Measurements from ENCODE around the gene B4GALNT3. TPM values are rescaled to one million over a fixed set of nuclear protein-coding genes. Genes with fewer than 3 reads are reported as not detected.

B4GALNT3 gene
- total RNA-seq, 1 experiment from 2014 or later = 2.3 TPM

DNA sequence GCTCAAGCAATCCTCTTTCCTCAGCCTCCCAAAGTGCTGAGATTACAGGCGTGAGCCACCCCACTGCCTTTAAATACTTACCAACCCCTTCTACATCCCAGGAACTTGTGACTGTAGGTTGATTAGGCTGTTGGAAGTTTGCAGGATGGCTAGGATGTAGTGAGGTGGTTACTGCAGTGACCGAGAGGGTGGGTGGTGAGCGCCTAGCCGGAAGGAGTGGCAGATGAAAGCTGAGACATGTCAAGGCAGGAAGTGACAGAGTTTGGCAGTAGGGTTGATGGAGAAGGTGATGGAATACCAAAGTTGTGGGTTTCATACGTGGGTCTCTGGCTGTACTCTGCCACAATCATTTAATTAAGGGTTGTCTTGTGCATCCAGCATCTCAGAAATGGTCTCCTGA lies 13.5 kb downstream of the B4GALNT3 start:
- POLR2A ChIA-PET = no interaction called here
- no TSS peak for BruUV-seq (replicated peaks)
- Histone ChIP-seq H3K36me3 (ENCODE audit: control insufficient read depth, insufficient read depth, low read length) (no peaks in the 10 kb centered on the region), H3K4me1 (ENCODE audit: control insufficient read depth, insufficient read depth, low read length) (peaks cover 2% of the 10 kb centered on the region; the same call in 1 of the 2 replicates), H3K27ac (ENCODE audit: low read length) (no peak overlapping the region), H3K4me3 (ENCODE audit: low read depth in 2 of 2, low read length in 2 of 2) (no peak overlapping the region), H3K27me3 (ENCODE audit: control insufficient read depth, insufficient read depth, low read length) (no peaks in the 10 kb centered on the region), H3K9me3 (ENCODE audit: control insufficient read depth, insufficient read depth, low read depth, low read length) (no peaks in the 10 kb centered on the region)
- ATAC-seq (no peak), DNase-seq (ENCODE audit: low read depth, low spot score) (no peak)
- intact Hi-C loops (cut with micrococcal nuclease; ENCODE audit: unreplicated experiment) (no loop called here), in situ Hi-C loops (cut with HindIII; ENCODE audit: low pct_unique_long_range_greater_than_20kb, low sequenced_read_pairs) (no loop called here)
- CTCF ChIA-PET = no interaction called here
- TF ChIP-seq POLR2AphosphoS5 (IDR thresholded peaks at IDR 0.05; ENCODE audit: low read depth, low read length) = no peak

GRCh38 chr12:473863-474577 lies 14.3 kb downstream of the B4GALNT3 start:
- BruUV-seq (replicated peaks) = no TSS peak
- DNase-seq (ENCODE audit: low read depth, low spot score) (no peak), ATAC-seq (no peak)
- H3K4me1 ChIP-seq (ENCODE audit: control insufficient read depth, insufficient read depth, low read length) = peaks cover 2% of the 10 kb centered on the region; the same call in 1 of the 2 replicates
- H3K36me3 ChIP-seq (ENCODE audit: control insufficient read depth, insufficient read depth, low read length) = no peaks in the 10 kb centered on the region
- in situ Hi-C loops (cut with HindIII; ENCODE audit: low pct_unique_long_range_greater_than_20kb, low sequenced_read_pairs) = no loop called here
- CTCF ChIA-PET = no interaction called here
- POLR2A ChIA-PET = no interaction called here
- intact Hi-C loops (cut with micrococcal nuclease; ENCODE audit: unreplicated experiment) = no loop called here
- no peak overlapping the region for H3K27ac ChIP-seq (ENCODE audit: low read length)
- no peaks in the 10 kb centered on the region for H3K27me3 ChIP-seq (ENCODE audit: control insufficient read depth, insufficient read depth, low read length)
- TF ChIP-seq, protein P1, sequence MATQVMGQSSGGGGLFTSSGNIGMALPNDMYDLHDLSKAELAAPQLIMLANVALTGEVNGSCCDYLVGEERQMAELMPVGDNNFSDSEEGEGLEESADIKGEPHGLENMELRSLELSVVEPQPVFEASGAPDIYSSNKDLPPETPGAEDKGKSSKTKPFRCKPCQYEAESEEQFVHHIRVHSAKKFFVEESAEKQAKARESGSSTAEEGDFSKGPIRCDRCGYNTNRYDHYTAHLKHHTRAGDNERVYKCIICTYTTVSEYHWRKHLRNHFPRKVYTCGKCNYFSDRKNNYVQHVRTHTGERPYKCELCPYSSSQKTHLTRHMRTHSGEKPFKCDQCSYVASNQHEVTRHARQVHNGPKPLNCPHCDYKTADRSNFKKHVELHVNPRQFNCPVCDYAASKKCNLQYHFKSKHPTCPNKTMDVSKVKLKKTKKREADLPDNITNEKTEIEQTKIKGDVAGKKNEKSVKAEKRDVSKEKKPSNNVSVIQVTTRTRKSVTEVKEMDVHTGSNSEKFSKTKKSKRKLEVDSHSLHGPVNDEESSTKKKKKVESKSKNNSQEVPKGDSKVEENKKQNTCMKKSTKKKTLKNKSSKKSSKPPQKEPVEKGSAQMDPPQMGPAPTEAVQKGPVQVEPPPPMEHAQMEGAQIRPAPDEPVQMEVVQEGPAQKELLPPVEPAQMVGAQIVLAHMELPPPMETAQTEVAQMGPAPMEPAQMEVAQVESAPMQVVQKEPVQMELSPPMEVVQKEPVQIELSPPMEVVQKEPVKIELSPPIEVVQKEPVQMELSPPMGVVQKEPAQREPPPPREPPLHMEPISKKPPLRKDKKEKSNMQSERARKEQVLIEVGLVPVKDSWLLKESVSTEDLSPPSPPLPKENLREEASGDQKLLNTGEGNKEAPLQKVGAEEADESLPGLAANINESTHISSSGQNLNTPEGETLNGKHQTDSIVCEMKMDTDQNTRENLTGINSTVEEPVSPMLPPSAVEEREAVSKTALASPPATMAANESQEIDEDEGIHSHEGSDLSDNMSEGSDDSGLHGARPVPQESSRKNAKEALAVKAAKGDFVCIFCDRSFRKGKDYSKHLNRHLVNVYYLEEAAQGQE (IDR thresholded peaks at IDR 0.05; ENCODE audit: insufficient read depth in 1 of 2, low read depth in 2 of 2, low read length in 1 of 2) = no peak
- TF ChIP-seq POLR2AphosphoS5 (IDR thresholded peaks at IDR 0.05; ENCODE audit: low read depth, low read length) (no peak), TCF7L2 (IDR thresholded peaks at IDR 0.05; ENCODE audit: low read depth, low read length) (no peak), SIN3A (IDR thresholded peaks at IDR 0.05; ENCODE audit: borderline replicate concordance, insufficient read depth, low read depth, low read length) (no peak)
- TF ChIP-seq, protein P2, sequence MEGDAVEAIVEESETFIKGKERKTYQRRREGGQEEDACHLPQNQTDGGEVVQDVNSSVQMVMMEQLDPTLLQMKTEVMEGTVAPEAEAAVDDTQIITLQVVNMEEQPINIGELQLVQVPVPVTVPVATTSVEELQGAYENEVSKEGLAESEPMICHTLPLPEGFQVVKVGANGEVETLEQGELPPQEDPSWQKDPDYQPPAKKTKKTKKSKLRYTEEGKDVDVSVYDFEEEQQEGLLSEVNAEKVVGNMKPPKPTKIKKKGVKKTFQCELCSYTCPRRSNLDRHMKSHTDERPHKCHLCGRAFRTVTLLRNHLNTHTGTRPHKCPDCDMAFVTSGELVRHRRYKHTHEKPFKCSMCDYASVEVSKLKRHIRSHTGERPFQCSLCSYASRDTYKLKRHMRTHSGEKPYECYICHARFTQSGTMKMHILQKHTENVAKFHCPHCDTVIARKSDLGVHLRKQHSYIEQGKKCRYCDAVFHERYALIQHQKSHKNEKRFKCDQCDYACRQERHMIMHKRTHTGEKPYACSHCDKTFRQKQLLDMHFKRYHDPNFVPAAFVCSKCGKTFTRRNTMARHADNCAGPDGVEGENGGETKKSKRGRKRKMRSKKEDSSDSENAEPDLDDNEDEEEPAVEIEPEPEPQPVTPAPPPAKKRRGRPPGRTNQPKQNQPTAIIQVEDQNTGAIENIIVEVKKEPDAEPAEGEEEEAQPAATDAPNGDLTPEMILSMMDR (IDR thresholded peaks at IDR 0.05) = no peak
- H3K9me3 ChIP-seq (ENCODE audit: control insufficient read depth, insufficient read depth, low read depth, low read length) = no peaks in the 10 kb centered on the region
- H3K4me3 ChIP-seq (ENCODE audit: low read depth in 2 of 2, low read length in 2 of 2) = no peak overlapping the region

GRCh38 chr12:475286-475685 lies 15.5 kb downstream of the B4GALNT3 start:
- in situ Hi-C loops (cut with HindIII; ENCODE audit: low pct_unique_long_range_greater_than_20kb, low sequenced_read_pairs) = no loop called here
- intact Hi-C loops (cut with micrococcal nuclease; ENCODE audit: unreplicated experiment) = no loop called here
- Histone ChIP-seq H3K4me3 (ENCODE audit: low read depth in 2 of 2, low read length in 2 of 2) (no peak overlapping the region), H3K4me1 (ENCODE audit: control insufficient read depth, insufficient read depth, low read length) (no peaks in the 10 kb centered on the region), H3K27ac (ENCODE audit: low read length) (no peak overlapping the region), H3K27me3 (ENCODE audit: control insufficient read depth, insufficient read depth, low read length) (no peaks in the 10 kb centered on the region), H3K36me3 (ENCODE audit: control insufficient read depth, insufficient read depth, low read length) (no peaks in the 10 kb centered on the region), H3K9me3 (ENCODE audit: control insufficient read depth, insufficient read depth, low read depth, low read length) (no peaks in the 10 kb centered on the region)
- no TSS peak for BruUV-seq (replicated peaks)
- ATAC-seq (no peak), DNase-seq (ENCODE audit: low read depth, low spot score) (no peak)
- POLR2A ChIA-PET = interaction anchor here (0.6 to 0.7 kb wide), 2 partner anchors 17 to 63 kb away, joined by 5 to 8 read pairs; no protein-coding TSS in a partner anchor
- CTCF ChIA-PET = no interaction called here
- no peak for TF ChIP-seq TCF7L2 (IDR thresholded peaks at IDR 0.05; ENCODE audit: low read depth, low read length)
- TF ChIP-seq, protein P1 (IDR thresholded peaks at IDR 0.05; ENCODE audit: insufficient read depth in 1 of 2, low read depth in 2 of 2, low read length in 1 of 2) = no peak
- TF ChIP-seq SIN3A (IDR thresholded peaks at IDR 0.05; ENCODE audit: borderline replicate concordance, insufficient read depth, low read depth, low read length) = no peak
- no peak for TF ChIP-seq POLR2AphosphoS5 (IDR thresholded peaks at IDR 0.05; ENCODE audit: low read depth, low read length)
- TF ChIP-seq, protein P2 (IDR thresholded peaks at IDR 0.05) = no peak
